Tibial artery (tissue), 4 donors: ENCODE results near the gene APLP2.

Experiments used
- DNase-seq, 2 donors: peaks; one replicate each; pipeline ENCODE4 v3.0.0-alpha.2; 2019
- H3K27ac ChIP-seq, 2 donors: fragments of 200-600 bp; sonication (generic) in 1 of 2; 1 replicate in 1 of 2; 2 replicates in 1 of 2; pipeline ENCODE4 v1.5.1; 2018 to 2019; ENCODE audit warnings: mild to moderate bottlenecking in 1 of 2
- H3K27me3 ChIP-seq, 2 donors: fragments of 200-600 bp; sonication (generic) in 1 of 2; one replicate each; pipeline versions ENCODE4 v1.5.1 to v1.6.0; 2016 to 2019
- H3K36me3 ChIP-seq, 3 donors: fragments of 200-600 bp; sonication (generic) in 2 of 3; one replicate each; pipeline ENCODE4 v1.5.1; 2016 to 2019; ENCODE audit warnings: mild to moderate bottlenecking in 2 of 3
- H3K4me1 ChIP-seq, 4 donors: fragments of 200-600 bp; sonication (generic) in 2 of 4; 1 replicate in 3 of 4; 2 replicates in 1 of 4; pipeline ENCODE4 v1.5.1; 2016 to 2019
- H3K4me3 ChIP-seq, 2 donors: fragments of 200-600 bp; sonication (generic) in 1 of 2; 1 replicate in 1 of 2; 2 replicates in 1 of 2; pipeline ENCODE4 v1.5.1; 2018 to 2019; ENCODE audit warnings: mild to moderate bottlenecking in 2 of 2
- H3K9me3 ChIP-seq, 3 donors: fragments of 200-600 bp; sonication (generic) in 1 of 3; one replicate each; pipeline ENCODE4 v1.5.1; 2016 to 2019
- CTCF ChIP-seq, 2 experiments: fragments of 200-600 bp in 1 of 2; fragments of 450-650 bp in 1 of 2; IDR thresholded peaks; one replicate each; pipeline ENCODE4 v1.5.1; 2017 to 2019; ENCODE audit warnings: antibody characterized with exemption in 2 of 2, mild to moderate bottlenecking in 1 of 2, moderate library complexity in 1 of 2
- intact Hi-C: fragments of 100-400 bp; cut with DNase I; formaldehyde crosslinking; loops from one replicate; pipeline ENCODE4 v1.15.0; 2023; ENCODE audit warnings: low total_unique reads

APLP2 gene

GRCh38 chr11:130177782-130178181 lies 108.1 kb downstream of the APLP2 start:
- DNase-seq, result no peak
- Histone ChIP-seq H3K4me1 (peaks cover 0 to 17% (median 0%) of the 10 kb centered on the region in 4 donors), H3K36me3 (no peaks in the 10 kb centered on the region)

GRCh38 chr11:130178441-130179339 lies 109.0 kb downstream of the APLP2 start:
- intact Hi-C loops, result no loop called here
- Histone ChIP-seq H3K9me3 (peaks cover 0 to 14% (median 5%) of the 10 kb centered on the region in 3 donors), H3K4me1 (peaks cover 0 to 17% (median 0%) of the 10 kb centered on the region in 4 donors), H3K27me3 (peaks cover 0 to 34% of the 10 kb centered on the region in 2 donors), H3K36me3 (no peaks in the 10 kb centered on the region), H3K4me3 (no peak overlapping the region), H3K27ac (no peak overlapping the region)
- DNase-seq, result no peak
- no peak for TF ChIP-seq CTCF (IDR thresholded peaks at IDR 0.05)

More at GRCh38 chr11:130177782-130178181, 108.1 kb downstream of the APLP2 start:
- intact Hi-C loops, result no loop called here
- H3K27ac ChIP-seq, result no peak overlapping the region
- peaks cover 0 to 34% of the 10 kb centered on the region in 2 donors for H3K27me3 ChIP-seq
- H3K4me3 ChIP-seq, result no peak overlapping the region
- TF ChIP-seq CTCF (IDR thresholded peaks at IDR 0.05), result no peak
- peaks cover 0 to 14% (median 5%) of the 10 kb centered on the region in 3 donors for H3K9me3 ChIP-seq

- Histone ChIP-seq H3K4me3 (no peak overlapping the region), H3K9me3 (peaks cover 0 to 5% (median 3%) of the 10 kb centered on the region in 3 donors), H3K27me3 (peaks cover 0 to 31% of the 10 kb centered on the region in 2 donors), H3K4me1 (peaks cover 0 to 17% (median 0%) of the 10 kb centered on the region in 4 donors), H3K36me3 (no peaks in the 10 kb centered on the region), H3K27ac (no peak overlapping the region)
- no peak for DNase-seq
- intact Hi-C loops, result no loop called here
- no peak for TF ChIP-seq CTCF (IDR thresholded peaks at IDR 0.05)
Measured at GRCh38 chr11:130179396-130180306, 110.0 kb downstream of the APLP2 start.

- H3K4me3 ChIP-seq, result no peak overlapping the region
- H3K9me3 ChIP-seq, result no peaks in the 10 kb centered on the region
- no peaks in the 10 kb centered on the region for H3K36me3 ChIP-seq
- no peak for DNase-seq
- intact Hi-C loops, result no loop called here
- H3K27me3 ChIP-seq, result peaks cover 0 to 31% of the 10 kb centered on the region in 2 donors
- H3K4me1 ChIP-seq, result peaks cover 0 to 17% (median 0%) of the 10 kb centered on the region in 4 donors
- TF ChIP-seq CTCF (IDR thresholded peaks at IDR 0.05), result no peak
- no peak overlapping the region for H3K27ac ChIP-seq
Measured at GRCh38 chr11:130180491-130180890, 110.8 kb downstream of the APLP2 start.

- TF ChIP-seq CTCF (IDR thresholded peaks at IDR 0.05), result no peak
- intact Hi-C loops, result no loop called here
- no peak overlapping the region for H3K27ac ChIP-seq
- no peaks in the 10 kb centered on the region for H3K9me3 ChIP-seq
- H3K4me3 ChIP-seq, result no peak overlapping the region
- H3K36me3 ChIP-seq, result no peaks in the 10 kb centered on the region
- H3K4me1 ChIP-seq, result peaks cover 0 to 17% (median 0%) of the 10 kb centered on the region in 4 donors
- DNase-seq, result no peak
- peaks cover 0 to 31% of the 10 kb centered on the region in 2 donors for H3K27me3 ChIP-seq
Measured at GRCh38 chr11:130180896-130181294, 111.2 kb downstream of the APLP2 start.
